ENCODE results near the gene SH3BP5L.

Gene SH3BP5L

GRCh38 chr1:248862695-248862997 lies 36.9 kb upstream of the SH3BP5L start:
- no peak for TF ChIP-seq CTCF (IDR thresholded peaks at IDR 0.05; ENCODE audit: low read depth, low read length)

GRCh38 chr1:248861616-248862015 lies 35.9 kb upstream of the SH3BP5L start:
- DNase-seq (ENCODE audit: extremely low read depth, low read depth): no peak
- TF ChIP-seq CTCF (IDR thresholded peaks at IDR 0.05; ENCODE audit: low read depth, low read length): no peak

More at GRCh38 chr1:248862695-248862997, 36.9 kb upstream of the SH3BP5L start:
- DNase-seq (ENCODE audit: extremely low read depth, low read depth): no peak

GRCh38 chr1:248860007-248860406 lies 34.3 kb upstream of the SH3BP5L start:
- DNase-seq (ENCODE audit: extremely low read depth, low read depth): no peak
- no peak for TF ChIP-seq CTCF (IDR thresholded peaks at IDR 0.05; ENCODE audit: low read depth, low read length)

GRCh38 chr1:248858891-248859889 lies 33.5 kb upstream of the SH3BP5L start, which contains the start of gene ZNF692:
Gene ZNF692, minus strand, starts transcription at chr1:248859085. Its CDS starts 776 bp downstream, at chr1:248858309.
- no peak for TF ChIP-seq CTCF (IDR thresholded peaks at IDR 0.05; ENCODE audit: low read depth, low read length)
- DNase-seq (ENCODE audit: extremely low read depth, low read depth): peak; percentile 92

- peak; percentile 32 for TF ChIP-seq CTCF (IDR thresholded peaks at IDR 0.05; ENCODE audit: low read depth, low read length)
- DNase-seq (ENCODE audit: extremely low read depth, low read depth): peak; percentile 15
Observed at GRCh38 chr1:248858096-248858890, 32.6 kb upstream of the SH3BP5L start.

- no peak for DNase-seq (ENCODE audit: extremely low read depth, low read depth)
- TF ChIP-seq CTCF (IDR thresholded peaks at IDR 0.05; ENCODE audit: low read depth, low read length): no peak
Observed at GRCh38 chr1:248857749-248858095, 32.0 kb upstream of the SH3BP5L start.

- no peak for TF ChIP-seq CTCF (IDR thresholded peaks at IDR 0.05; ENCODE audit: low read depth, low read length)
Observed at GRCh38 chr1:248857201-248857600, 31.5 kb upstream of the SH3BP5L start.

More at GRCh38 chr1:248857201-248857600, 31.5 kb upstream of the SH3BP5L start:
- no peak for DNase-seq (ENCODE audit: extremely low read depth, low read depth)

All from AG09319 (cell line).